Prostate gland (tissue), 2 donors: ENCODE measurements around the gene REEP6. TPM values are rescaled to one million over a fixed set of nuclear protein-coding genes. Genes with fewer than 3 reads are reported as not detected.

ENCODE experiments used
- DNase-seq: peaks from one replicate; pipeline ENCODE4 v3.0.0-alpha.2; 2019; ENCODE audit warnings: low spot score
- H3K27ac ChIP-seq, 2 donors: fragments of 200-600 bp; sonication (generic); 2 replicates each; pipeline ENCODE4 v1.5.1; 2017 to 2019
- H3K27me3 ChIP-seq: fragments of 200-600 bp; sonication (generic); replicated peaks from 2 replicates; pipeline ENCODE4 v1.5.1; 2019; ENCODE audit not compliant: insufficient read depth
- H3K36me3 ChIP-seq, 2 donors: fragments of 200-600 bp; sonication (generic); 1 replicate in 1 of 2; 2 replicates in 1 of 2; pipeline versions ENCODE4 v1.5.1 to v1.8.1; 2017 to 2019
- H3K4me1 ChIP-seq: fragments of 200-600 bp; sonication (generic); replicated peaks from 2 replicates; pipeline ENCODE4 v1.5.1; 2019
- H3K4me3 ChIP-seq, 2 donors: fragments of 200-600 bp; sonication (generic); 2 replicates each; pipeline ENCODE4 v1.5.1; 2017 to 2019
- H3K9me3 ChIP-seq: fragments of 200-600 bp; sonication (generic); 2 replicates; pipeline ENCODE4 v1.5.1; 2017
- POLR2A ChIP-seq: fragments of 450-650 bp; IDR thresholded peaks from one replicate; pipeline ENCODE4 v1.6.1; 2016; ENCODE audit warnings: antibody characterized with exemption, mild to moderate bottlenecking
- POLR2AphosphoS5 ChIP-seq: sonication (generic); formaldehyde crosslinking; IDR thresholded peaks from one replicate; pipeline ENCODE4 v1.6.1; 2017; ENCODE audit warnings: antibody characterized with exemption
- WGBS: methylation state at CpG from one replicate; pipeline ENCODE4 v1.1.5; 2018; 5-methylcytosine and 5-hydroxymethylcytosine counted together
- intact Hi-C: fragments of 100-400 bp; cut with DNase I; formaldehyde crosslinking; loops from one replicate; pipeline ENCODE4 v1.14.2; 2022
- total RNA-seq, 2 donors: library from RNA; depleted of rRNA; stranded (reverse); fragments of >200 nt; gene quantifications; one replicate each; pipeline ENCODE4 v1.1.0, GENCODE V29; 2016
- TF ChIP-seq, protein P1 (sequence below), 4 experiments: fragments of 200-600 bp in 2 of 4; fragments of 450-650 bp in 2 of 4; sonication (generic) in 2 of 4; IDR thresholded peaks; 1 replicate in 3 of 4; 2 replicates in 1 of 4; pipeline ENCODE4 v1.5.1; 2016 to 2019; ENCODE audit warnings: antibody characterized with exemption in 4 of 4, mild to moderate bottlenecking in 2 of 4, moderate library complexity in 2 of 4

The REEP6 gene
- total RNA-seq, 2 donors from 2014 or later, result 61.9 to 349 TPM

DNA sequence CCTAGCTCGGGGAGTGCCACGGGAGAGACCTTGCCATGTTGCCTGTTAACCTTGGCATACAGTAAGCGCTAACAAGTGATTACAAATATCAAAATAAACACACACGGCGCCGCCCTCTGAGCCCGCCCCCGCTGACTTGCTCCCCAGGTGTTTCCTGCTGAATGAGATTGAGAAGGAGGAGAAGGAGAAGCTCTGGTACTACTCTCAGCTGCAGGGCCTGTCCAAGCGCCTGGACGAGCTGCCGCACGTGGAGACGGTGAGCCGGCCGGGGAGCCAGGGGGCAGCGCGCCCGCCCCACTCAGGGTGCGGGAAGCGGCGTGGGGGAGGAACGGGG, 36.0 kb upstream of the REEP6 start:
- no peak for DNase-seq
- TF ChIP-seq, protein P1, sequence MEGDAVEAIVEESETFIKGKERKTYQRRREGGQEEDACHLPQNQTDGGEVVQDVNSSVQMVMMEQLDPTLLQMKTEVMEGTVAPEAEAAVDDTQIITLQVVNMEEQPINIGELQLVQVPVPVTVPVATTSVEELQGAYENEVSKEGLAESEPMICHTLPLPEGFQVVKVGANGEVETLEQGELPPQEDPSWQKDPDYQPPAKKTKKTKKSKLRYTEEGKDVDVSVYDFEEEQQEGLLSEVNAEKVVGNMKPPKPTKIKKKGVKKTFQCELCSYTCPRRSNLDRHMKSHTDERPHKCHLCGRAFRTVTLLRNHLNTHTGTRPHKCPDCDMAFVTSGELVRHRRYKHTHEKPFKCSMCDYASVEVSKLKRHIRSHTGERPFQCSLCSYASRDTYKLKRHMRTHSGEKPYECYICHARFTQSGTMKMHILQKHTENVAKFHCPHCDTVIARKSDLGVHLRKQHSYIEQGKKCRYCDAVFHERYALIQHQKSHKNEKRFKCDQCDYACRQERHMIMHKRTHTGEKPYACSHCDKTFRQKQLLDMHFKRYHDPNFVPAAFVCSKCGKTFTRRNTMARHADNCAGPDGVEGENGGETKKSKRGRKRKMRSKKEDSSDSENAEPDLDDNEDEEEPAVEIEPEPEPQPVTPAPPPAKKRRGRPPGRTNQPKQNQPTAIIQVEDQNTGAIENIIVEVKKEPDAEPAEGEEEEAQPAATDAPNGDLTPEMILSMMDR (IDR thresholded peaks at IDR 0.05), result no peak
- TF ChIP-seq POLR2A, result no peak
- Histone ChIP-seq H3K4me1 (peaks cover 4% of the 10 kb centered on the region), H3K36me3 (no peaks in the 10 kb centered on the region), H3K27me3 (peaks cover 49% of the 10 kb centered on the region), H3K9me3 (no peaks in the 10 kb centered on the region), H3K4me3 (no peak overlapping the region), H3K27ac (no peak overlapping the region)
- intact Hi-C loops, result no loop called here
- WGBS, result 14% methylated on average over 22 of the region's 22 CpGs

DNA sequence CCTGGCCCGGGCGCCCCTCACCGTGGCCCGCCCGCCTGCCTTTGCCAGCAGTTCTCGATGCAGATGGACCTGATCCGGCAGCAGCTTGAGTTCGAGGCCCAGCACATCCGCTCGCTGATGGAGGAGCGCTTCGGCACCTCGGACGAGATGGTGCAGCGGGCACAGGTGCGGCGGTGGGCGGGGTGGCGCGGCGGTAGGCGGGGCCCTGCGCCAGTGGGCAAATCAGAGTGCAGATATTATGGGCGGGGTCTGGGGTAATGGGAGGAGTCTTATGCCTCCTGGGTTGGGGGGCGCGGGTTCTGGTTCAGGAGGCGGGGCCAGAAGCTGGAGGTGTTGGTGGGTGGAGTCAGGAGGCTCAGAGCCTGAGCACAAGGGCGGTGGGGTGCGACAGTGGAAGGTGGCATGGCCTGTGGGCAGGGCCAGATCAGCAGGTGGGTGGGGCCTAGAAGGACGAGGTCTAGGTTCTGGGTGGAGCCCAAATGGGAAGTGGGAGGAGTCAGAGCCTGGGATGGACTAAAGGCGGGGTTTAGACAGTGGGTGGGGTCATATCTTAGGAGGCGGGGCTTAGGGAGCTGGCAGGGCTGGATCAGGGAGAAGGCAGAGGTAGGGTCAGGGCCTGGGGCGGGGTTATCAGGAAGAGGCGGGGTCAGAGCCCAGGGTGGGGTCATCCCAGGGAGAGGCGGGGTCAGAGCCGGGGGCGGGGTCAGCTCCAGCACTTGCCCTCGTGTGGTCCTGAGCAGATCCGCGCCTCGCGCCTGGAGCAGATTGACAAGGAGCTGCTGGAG, 35.5 kb upstream of the REEP6 start:
- no peak for DNase-seq
- TF ChIP-seq POLR2AphosphoS5 (no peak), POLR2A (no peak)
- TF ChIP-seq, protein P1 (IDR thresholded peaks at IDR 0.05), result no peak
- Histone ChIP-seq H3K27me3 (peaks cover 43% of the 10 kb centered on the region), H3K36me3 (no peaks in the 10 kb centered on the region), H3K9me3 (no peaks in the 10 kb centered on the region), H3K4me1 (peaks cover 4% of the 10 kb centered on the region), H3K4me3 (no peak overlapping the region), H3K27ac (no peak overlapping the region)
- intact Hi-C loops, result no loop called here
- WGBS, result 7% methylated on average over 40 of the region's 42 CpGs

DNA sequence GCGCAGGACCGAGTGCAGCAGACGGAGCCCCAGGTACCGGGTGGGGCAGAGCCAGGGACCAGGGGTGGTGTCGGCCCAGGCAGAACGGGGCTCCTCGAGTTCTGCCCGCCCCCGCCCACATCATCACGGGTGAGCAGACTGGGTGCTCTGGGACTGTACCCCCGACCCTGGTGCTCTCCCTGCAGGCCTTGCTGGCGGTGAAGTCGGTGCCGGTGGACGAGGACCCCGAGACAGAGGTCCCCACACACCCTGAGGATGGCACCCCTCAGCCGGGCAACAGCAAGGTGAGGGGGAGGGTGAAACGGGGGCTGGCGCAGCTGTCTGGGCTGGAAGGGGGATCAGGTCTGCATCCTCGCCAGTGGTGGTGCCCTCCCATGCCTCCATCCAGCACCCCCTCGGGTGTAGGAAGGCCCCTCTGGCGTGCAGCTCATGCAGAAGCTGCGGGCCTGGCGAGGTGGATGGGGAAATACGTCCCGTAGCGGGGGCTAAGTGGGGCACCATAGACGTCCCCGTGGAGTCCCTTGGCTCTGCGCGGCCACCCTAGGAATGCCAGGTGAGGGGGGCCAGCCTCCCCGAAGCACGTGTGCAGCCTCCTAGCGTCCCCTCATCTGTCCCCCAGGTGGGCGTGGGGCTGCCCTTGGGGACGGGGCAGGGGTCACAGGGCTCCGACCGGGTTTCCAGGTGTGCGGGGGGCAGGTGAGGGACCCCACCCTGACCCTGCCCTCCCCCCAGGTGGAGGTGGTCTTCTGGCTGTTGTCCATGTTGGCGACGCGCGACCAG, 34.7 kb upstream of the REEP6 start:
- Histone ChIP-seq H3K4me1 (peaks cover 4% of the 10 kb centered on the region), H3K27ac (no peak overlapping the region), H3K27me3 (peaks cover 37% of the 10 kb centered on the region), H3K9me3 (no peaks in the 10 kb centered on the region), H3K36me3 (no peaks in the 10 kb centered on the region), H3K4me3 (no peak overlapping the region)
- 34% methylated on average over 40 of the region's 43 CpGs for WGBS
- no peak for DNase-seq
- TF ChIP-seq, protein P1 (IDR thresholded peaks at IDR 0.05), result no peak
- TF ChIP-seq POLR2A, result no peak
- TF ChIP-seq POLR2AphosphoS5, result no peak
- intact Hi-C loops, result no loop called here

DNA sequence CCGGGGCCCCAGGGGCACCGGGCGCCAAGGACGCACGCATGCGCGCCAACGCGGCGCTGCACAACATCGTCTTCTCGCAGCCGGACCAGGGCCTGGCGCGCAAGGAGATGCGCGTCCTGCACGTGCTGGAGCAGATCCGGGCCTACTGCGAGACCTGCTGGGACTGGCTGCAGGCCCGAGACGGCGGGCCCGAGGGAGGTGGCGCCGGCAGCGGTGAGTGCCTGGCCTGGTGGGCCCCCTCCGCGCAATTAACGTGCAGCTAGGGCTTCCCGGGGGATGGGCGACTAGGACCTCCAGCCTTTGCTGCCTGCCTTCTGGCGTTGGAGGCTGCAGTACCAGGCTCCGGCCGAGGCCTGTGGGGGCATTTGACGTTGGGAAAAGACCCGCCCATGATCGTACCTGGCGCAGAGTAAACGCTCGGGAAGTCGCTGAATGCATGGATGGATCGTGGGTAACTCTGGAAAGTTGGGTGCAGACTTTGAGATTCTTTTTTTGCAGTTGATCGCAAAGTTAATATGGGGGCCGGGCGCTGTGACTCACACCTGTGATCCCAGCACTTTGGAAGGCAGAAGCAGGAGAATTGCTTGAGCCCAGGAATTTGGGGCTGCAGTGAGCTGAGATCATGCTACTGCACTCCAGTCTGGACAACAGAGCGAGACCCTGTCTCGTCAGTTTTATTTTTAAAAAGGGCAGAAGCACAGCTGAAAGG, 33.8 kb upstream of the REEP6 start:
- TF ChIP-seq POLR2A (no peak), POLR2AphosphoS5 (no peak)
- TF ChIP-seq, protein P1 (IDR thresholded peaks at IDR 0.05), result no peak
- H3K4me3 ChIP-seq, result no peak overlapping the region
- WGBS, result 11% methylated on average over 31 of the region's 48 CpGs
- intact Hi-C loops, result no loop called here
- H3K27ac ChIP-seq, result no peak overlapping the region
- H3K9me3 ChIP-seq, result no peaks in the 10 kb centered on the region
- no peak for DNase-seq
- peaks cover 29% of the 10 kb centered on the region for H3K27me3 ChIP-seq
- H3K4me1 ChIP-seq, result peaks cover 4% of the 10 kb centered on the region
- H3K36me3 ChIP-seq, result no peaks in the 10 kb centered on the region
